Measurements from ENCODE around the gene SLC5A3. TPM values are rescaled to one million over a fixed set of nuclear protein-coding genes. Genes with fewer than 3 reads are reported as not detected.

The SLC5A3 gene
- total RNA-seq, 2 donors from 2014 or later = 8.2 to 44.0 TPM

- under 1% methylated on average over 74 of the region's 95 CpGs for WGBS
- H3K4me3 ChIP-seq = peak overlapping the region; percentile 77 to 80
Observed at GRCh38 chr21:34073749-34074282, 438 bp downstream of the SLC5A3 start.

GRCh38 chr21:34074283-34075090, 1.1 kb downstream of the SLC5A3 start:
- Histone ChIP-seq H3K36me3 (no peaks in the 10 kb centered on the region), H3K9me3 (no peaks in the 10 kb centered on the region), H3K4me1 (replicated peaks) (peaks cover 10% of the 10 kb centered on the region), H3K4me3 (peak overlapping the region; percentile 77 to 80), H3K27me3 (replicated peaks; ENCODE audit: insufficient read depth) (no peaks in the 10 kb centered on the region), H3K27ac (peak overlapping the region; percentile 57 to 89)
- 11% methylated on average over 32 of the region's 32 CpGs for WGBS
- no peak for DNase-seq (ENCODE audit: low spot score)
- intact Hi-C loops (cut with DNase I) = loop anchor here (2.0 to 5.0 kb wide), 3 partner anchors 53 to 152 kb away; no protein-coding TSS in a partner anchor
- peak in 1 of 4 experiments; percentile 14 for TF ChIP-seq CTCF (IDR thresholded peaks at IDR 0.05)
- TF ChIP-seq POLR2AphosphoS5 (IDR thresholded peaks at IDR 0.05) = no peak

More at GRCh38 chr21:34073749-34074282, 438 bp downstream of the SLC5A3 start:
- Histone ChIP-seq H3K9me3 (no peaks in the 10 kb centered on the region), H3K4me1 (replicated peaks) (peaks cover 10% of the 10 kb centered on the region), H3K27me3 (replicated peaks; ENCODE audit: insufficient read depth) (no peaks in the 10 kb centered on the region), H3K36me3 (no peaks in the 10 kb centered on the region), H3K27ac (peak overlapping the region; percentile 82 to 89)
- intact Hi-C loops (cut with DNase I) = loop anchor here (2.0 to 5.0 kb wide), 3 partner anchors 53 to 152 kb away; no protein-coding TSS in a partner anchor
- DNase-seq (ENCODE audit: low spot score) = peak; percentile 13
- no peak for TF ChIP-seq CTCF (IDR thresholded peaks at IDR 0.05)
- TF ChIP-seq POLR2AphosphoS5 (IDR thresholded peaks at IDR 0.05) = no peak
- no peak for TF ChIP-seq POLR2A (IDR thresholded peaks at IDR 0.05)

- H3K9me3 ChIP-seq = no peaks in the 10 kb centered on the region
- intact Hi-C loops (cut with DNase I) = loop anchor here (2.0 kb wide), 1 partner anchor 130 kb away; no protein-coding TSS in a partner anchor
- no peak overlapping the region for H3K27ac ChIP-seq
- H3K36me3 ChIP-seq = no peaks in the 10 kb centered on the region
- WGBS = 55% methylated on average over 2 of the region's 2 CpGs
- no peak for TF ChIP-seq POLR2A (IDR thresholded peaks at IDR 0.05)
- no peak for TF ChIP-seq POLR2AphosphoS5 (IDR thresholded peaks at IDR 0.05)
- no peak for TF ChIP-seq CTCF (IDR thresholded peaks at IDR 0.05)
- no peaks in the 10 kb centered on the region for H3K27me3 ChIP-seq (replicated peaks; ENCODE audit: insufficient read depth)
- peaks cover 10% of the 10 kb centered on the region for H3K4me1 ChIP-seq (replicated peaks)
- peak overlapping the region; percentile 77 to 80 for H3K4me3 ChIP-seq
- DNase-seq (ENCODE audit: low spot score) = no peak
Observed at GRCh38 chr21:34075091-34075425, 1.7 kb downstream of the SLC5A3 start.

GRCh38 chr21:34075760-34076660, 2.6 kb downstream of the SLC5A3 start:
- H3K4me3 ChIP-seq = no peak overlapping the region
- no peak for DNase-seq (ENCODE audit: low spot score)
- no peaks in the 10 kb centered on the region for H3K9me3 ChIP-seq
- H3K27ac ChIP-seq = no peak overlapping the region
- no peaks in the 10 kb centered on the region for H3K36me3 ChIP-seq
- 68% methylated on average over 9 of the region's 9 CpGs for WGBS
- H3K4me1 ChIP-seq (replicated peaks) = peaks cover 10% of the 10 kb centered on the region
- TF ChIP-seq POLR2AphosphoS5 (IDR thresholded peaks at IDR 0.05) (no peak), CTCF (IDR thresholded peaks at IDR 0.05) (no peak), POLR2A (IDR thresholded peaks at IDR 0.05) (no peak)
- H3K27me3 ChIP-seq (replicated peaks; ENCODE audit: insufficient read depth) = no peaks in the 10 kb centered on the region
- intact Hi-C loops (cut with DNase I) = loop anchor here (2.0 kb wide), 1 partner anchor 129 kb away; no protein-coding TSS in a partner anchor

All from prostate gland (tissue), 2 donors.